Occipital lobe (tissue), 2 donors: ENCODE results near the gene HAND1. TPM values are rescaled to one million over a fixed set of nuclear protein-coding genes. Genes with fewer than 3 reads are reported as not detected.
"Not testable (repeated sequence)": the region's sequence is repeated elsewhere in the genome, so short reads cannot be mapped to it uniquely, and the experiment has no call there.

Source experiments
- DNase-seq: peaks from one replicate; lab custom pipeline; 2025; lab: John Stamatoyannopoulos, UW
- total RNA-seq: library from RNA; depleted of rRNA; stranded (reverse); fragments of >200 nt; gene quantifications from one replicate; pipeline ENCODE4 v1.2.3, GENCODE V29; 2014

The HAND1 gene
- total RNA-seq: not detected

DNA sequence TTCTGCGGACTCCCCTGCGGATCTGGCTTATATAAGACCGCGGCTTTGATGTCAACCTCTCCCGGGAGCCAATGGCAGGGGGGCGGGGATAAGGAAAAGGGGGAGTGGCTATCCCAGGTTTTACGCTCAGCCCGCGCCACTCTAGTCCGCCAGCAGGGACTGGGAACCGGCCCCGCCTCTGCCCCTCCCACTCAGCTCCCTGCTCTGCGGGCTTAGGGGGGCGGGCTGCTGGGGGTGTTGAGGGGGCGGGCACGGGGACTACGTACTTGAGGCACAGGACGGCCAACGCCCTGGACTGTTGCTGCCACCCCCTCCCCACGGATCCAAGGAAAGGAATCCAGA, at the start of gene HAND1:
Gene HAND1 (minus strand): TSS at position 4 of the 342 bp plus-strand sequence. CDS start 219 bp downstream, outside the sequence.
- no peak for DNase-seq

GRCh38 chr5:154526231-154527226, 48.5 kb upstream of the HAND1 start:
- DNase-seq: no peak

DNA sequence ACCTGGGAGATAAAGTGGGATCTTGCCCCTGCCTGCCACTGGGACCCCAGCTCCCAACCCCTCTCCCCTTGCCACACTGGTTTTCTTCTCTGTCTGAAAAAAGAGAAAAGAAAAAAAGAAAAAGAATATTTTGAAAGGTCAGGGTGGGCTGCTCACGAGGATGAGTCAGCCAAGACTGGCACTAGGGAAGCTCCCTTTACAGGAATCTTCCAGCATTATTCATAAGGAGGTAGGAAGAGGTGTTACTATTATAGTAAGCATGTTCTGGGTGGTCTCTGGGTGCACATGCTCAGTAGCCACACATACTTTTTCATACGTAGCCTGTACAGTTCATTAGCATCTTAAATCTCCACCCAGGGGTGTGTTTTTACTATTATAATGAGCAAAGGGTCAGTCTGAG, 46.8 kb upstream of the HAND1 start:
- DNase-seq: no peak

DNA sequence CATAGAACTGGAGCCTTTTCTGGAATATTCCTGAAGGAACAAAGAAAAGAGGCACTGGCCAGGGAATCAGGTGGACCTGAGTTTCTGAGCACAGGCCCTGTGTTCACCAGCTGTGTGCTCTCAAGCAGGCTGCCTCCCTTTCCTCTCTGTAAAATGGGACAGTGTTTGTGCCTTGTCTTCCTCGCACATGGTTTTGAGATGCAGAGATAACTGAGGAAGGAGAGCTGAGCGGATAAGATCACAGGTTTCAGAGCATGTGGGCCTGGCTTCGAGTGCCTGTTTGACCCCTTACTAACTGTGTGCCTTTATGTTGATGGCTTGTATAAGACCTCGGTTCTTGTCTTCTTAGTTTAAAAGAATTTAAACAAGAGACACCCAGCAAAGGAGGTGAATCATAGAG, 46.2 kb upstream of the HAND1 start:
- no peak for DNase-seq

- DNase-seq: no peak
These were observed 45.7 kb upstream of the HAND1 start for GRCh38 chr5:154523709-154524108.

- DNase-seq: no peak
These were observed 45.1 kb upstream of the HAND1 start for GRCh38 chr5:154523104-154523503.

DNA sequence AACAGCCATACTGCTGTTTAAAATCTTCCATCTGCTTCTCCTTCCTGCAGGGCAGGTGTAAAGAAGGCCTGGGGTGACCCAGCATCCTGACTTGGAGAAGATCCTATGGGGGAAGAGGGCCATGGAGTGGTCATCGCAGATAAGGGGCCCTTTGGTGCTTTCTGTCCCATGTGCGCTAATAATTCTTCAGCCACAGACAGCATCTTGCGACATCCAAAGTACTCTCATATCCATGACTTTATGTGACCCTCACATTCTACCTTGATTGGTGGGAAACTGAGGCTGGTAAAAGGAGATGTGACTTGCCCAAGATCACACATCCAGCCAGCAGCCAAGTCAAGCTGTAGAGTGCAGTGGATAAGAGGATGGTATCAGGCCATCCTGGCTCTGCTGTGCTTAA, 44.3 kb upstream of the HAND1 start:
- DNase-seq: no peak

- no peak for DNase-seq
These were observed 43.7 kb upstream of the HAND1 start for GRCh38 chr5:154521756-154522155.

DNA sequence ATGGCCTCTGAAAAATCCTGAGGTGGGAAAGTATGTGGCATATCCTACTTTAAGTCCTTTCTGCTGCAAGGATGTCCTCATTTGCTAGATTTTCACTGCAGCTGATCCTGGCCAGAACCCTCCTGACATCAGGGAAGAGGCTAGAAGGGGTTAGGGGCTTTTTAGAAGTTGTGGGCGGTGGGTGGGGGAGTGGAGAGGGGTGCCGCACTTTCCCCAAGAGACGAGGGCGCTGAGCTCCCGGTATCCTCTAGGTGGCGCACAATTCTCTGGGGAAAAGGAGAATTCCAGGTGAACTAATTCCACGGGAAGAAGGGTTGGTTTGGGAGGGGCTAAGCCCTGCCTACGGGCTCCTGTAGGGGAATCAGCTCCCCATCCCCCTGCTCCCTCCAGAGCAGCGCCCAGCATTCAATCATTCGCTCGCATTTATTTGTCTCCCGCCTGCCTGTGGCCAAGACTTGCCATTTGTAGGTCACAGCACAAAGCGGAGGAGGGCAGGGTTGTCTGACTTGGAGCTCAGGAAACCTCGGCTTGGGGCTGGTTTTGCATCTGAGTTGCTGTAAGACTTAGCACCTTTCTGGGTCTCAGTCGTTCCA, 42.9 kb upstream of the HAND1 start:
- DNase-seq: no peak

DNA sequence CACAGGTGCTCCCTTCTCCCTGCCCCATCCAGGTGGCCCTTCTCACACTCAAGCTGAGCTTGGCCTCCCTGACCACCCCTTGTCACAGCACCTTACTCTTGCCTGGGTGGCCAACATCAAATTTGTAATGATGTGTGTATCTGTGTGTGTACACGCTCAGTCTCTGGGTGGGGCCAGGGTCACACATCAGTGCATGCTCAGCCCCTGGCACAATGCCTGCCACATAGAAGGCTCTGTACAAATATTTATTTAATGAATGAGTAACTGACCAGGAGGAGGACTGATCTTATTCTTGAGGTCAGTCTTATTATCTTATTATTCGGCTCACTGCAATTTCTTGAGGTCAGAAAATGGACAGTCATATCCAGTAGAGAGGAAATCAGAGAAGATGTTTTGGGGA, 41.3 kb upstream of the HAND1 start:
- no peak for DNase-seq

DNA sequence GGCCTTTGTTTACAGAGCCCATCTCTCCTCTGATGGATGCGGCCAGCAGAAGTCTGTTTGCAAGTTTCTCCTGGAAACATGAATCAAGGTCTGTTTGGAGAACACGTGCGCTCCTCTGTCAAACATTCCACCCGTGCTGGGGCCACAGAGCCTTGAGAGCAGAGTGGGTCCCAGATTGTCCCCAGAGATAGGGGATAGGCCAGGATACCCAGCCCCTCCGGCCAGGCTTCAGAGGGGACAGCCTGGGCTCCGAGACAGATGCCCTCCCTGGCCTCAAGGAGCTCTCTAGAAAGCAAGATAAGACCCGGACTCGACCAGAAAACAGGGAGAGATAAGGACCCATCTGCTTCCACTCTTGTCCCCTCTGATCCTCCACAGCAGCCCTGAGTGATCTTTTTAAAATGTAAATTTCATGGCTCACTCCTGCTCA, 40.4 kb upstream of the HAND1 start:
- DNase-seq: no peak

GRCh38 chr5:154517810-154518437, 39.9 kb upstream of the HAND1 start:
- DNase-seq: no peak

GRCh38 chr5:154517181-154517580, 39.2 kb upstream of the HAND1 start:
- no peak for DNase-seq

- no peak for DNase-seq
These were observed 38.4 kb upstream of the HAND1 start for GRCh38 chr5:154516475-154516874.

DNA sequence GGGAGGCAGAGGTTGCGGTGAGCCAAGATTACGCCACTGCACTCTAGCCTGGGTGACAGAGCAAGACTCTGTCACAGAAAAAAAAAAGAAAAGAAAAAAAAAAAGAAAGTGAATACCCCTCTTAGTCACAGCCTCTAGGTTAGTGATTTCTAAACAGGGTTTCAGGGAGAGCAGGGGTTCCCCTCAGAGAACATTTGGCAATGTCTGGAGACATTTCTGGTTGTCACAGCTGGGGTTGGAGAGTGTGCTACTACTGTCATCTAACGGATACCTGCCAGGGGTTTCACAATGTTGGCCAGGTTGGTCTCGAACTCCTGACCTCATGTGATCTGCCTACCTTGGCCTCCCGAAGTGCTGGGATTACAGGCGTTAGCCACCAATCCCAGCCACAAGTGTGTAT, 37.5 kb upstream of the HAND1 start:
- DNase-seq: not testable (repeated sequence)

DNA sequence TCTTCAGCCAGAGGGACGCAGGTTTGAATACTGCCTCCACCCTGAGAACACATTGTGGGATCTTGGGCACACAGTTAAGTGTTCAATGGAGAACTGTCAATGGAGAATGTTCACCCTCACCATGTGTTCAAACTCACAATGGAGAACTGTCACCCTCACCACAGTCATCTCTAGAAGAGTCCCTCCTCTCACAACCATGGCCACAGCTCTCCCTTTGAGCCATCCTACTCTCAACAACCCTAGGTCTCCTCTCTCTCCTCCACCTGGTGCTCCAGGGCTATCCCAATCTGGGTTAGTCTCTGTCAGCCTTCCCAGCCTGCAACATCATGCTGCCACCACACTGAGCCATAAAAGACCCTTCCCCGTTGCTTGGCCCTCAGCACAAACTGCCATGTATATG, 36.3 kb upstream of the HAND1 start:
- DNase-seq: no peak

DNA sequence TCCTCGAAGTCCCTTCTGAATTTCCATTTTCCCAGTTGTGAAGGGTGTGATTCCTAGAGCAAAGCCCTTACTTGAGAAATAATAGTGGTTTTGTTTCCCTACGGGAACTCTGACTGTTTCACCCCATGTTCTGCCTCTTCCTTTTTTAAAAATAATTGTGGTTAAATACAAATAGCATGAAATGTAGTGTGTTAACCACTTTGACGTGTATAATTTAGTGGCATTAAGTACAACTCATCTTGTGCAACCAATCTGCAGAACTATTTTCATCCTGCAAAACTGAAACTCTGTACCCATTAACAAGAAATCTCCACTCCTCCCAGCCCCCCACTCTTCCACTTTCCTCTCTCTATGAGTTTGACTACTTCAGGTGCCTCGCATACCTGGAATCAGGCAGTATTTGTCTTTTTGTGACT, 35.6 kb upstream of the HAND1 start:
- DNase-seq: no peak

DNA sequence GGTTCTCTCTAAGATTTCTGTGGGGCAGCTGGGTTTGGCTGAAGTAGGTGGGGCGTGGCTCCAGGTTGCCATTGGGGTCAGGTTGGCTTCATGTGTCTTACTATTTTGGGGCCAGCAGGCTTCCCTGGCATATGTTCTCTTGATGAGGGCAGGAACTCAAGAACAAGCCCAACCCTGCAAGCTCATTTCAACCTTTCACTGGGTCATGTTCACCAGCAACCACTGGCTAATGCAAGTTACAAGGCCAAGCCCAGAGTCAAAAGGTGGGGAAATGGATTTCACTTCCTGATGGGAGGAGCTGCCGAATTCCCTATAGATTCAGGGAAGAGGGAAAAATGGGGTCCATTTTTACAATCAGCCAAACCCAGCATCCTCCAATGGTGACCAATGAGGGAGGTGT, 34.0 kb upstream of the HAND1 start:
- no peak for DNase-seq

GRCh38 chr5:154509784-154510555, 31.9 kb upstream of the HAND1 start:
- no peak for DNase-seq

- DNase-seq: no peak
These were observed 30.1 kb upstream of the HAND1 start for GRCh38 chr5:154508114-154508513.

DNA sequence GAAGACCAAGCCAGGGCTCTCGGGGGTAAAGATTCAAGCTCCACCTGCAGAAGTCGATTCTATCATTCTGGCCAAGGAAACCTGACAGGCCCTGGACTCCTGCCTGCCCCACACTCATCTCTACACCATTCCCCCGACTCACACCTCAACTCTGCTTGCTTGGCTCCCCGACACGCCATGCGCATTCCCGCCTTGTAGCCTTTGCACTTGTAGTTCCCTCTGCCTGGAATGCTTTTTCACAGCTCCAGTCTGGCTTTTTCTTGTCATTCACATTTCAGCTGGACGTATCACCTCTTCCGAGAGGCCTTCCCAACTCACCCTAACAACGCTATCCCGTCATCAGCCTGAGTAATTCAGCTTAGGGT, 28.7 kb upstream of the HAND1 start:
- DNase-seq: no peak
